ENCODE measurements around the gene PPP1R11. TPM values are rescaled to one million over a fixed set of nuclear protein-coding genes. Genes with fewer than 3 reads are reported as not detected.

Gene PPP1R11
- total and polyA plus RNA-seq, 2 of the 4 experiments (the other 2 are of a cell fraction) = 15.6 to 46.0 TPM

DNA sequence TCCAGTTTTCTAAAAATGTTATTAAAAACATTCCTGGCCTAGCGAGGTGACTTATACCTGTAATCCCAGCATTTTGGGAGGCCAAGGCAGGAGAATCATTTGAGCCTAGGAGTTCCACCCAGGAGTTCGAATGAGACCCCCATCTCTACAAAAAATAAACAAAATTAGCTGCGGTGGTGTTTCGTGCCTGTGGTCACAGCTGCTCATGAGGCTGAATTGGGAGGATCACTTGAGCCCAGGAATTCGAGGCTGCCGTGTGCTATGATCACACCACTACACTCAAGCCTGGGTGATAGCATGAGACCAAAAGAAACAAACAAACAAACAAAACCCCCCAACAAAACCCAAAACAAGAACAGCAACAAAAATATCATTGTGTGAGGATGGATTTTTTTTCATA is 25.8 kb upstream of the PPP1R11 start:
- Histone ChIP-seq H2BK15ac (ENCODE audit: low read depth, low read length) (no peak overlapping the region), H2AFZ (replicated peaks; ENCODE audit: low read length, poor library complexity) (no peak overlapping the region), H3K9me1 (ENCODE audit: insufficient read depth, low read length) (peaks cover 8% of the 10 kb centered on the region), H4K91ac (ENCODE audit: insufficient read depth, low read depth, low read length) (no peak overlapping the region), H3K56ac (ENCODE audit: extremely low read depth, insufficient read depth, low read length) (no peak overlapping the region), H3K4me3 (ENCODE audit: insufficient read depth, low read depth, low read length) (no peak overlapping the region), H2BK5ac (ENCODE audit: low read depth, low read length, poor library complexity, severe bottlenecking) (no peak overlapping the region), H3K79me1 (ENCODE audit: low read depth in 1 of 2, low read length in 2 of 2) (no peaks in the 10 kb centered on the region; a peak in 1 of 4 replicates), H3K18ac (ENCODE audit: low read depth, low read length) (no peak overlapping the region), H2BK20ac (ENCODE audit: low read depth, low read length) (no peak overlapping the region), H3K14ac (replicated peaks; ENCODE audit: low read depth, low read length) (no peak overlapping the region), H3K4me2 (ENCODE audit: low read depth, low read length) (no peak overlapping the region), H2BK120ac (ENCODE audit: low read depth, low read length) (no peak overlapping the region), H2AK5ac (ENCODE audit: low read depth, low read length) (no peak overlapping the region), H3K23ac (ENCODE audit: low read depth, low read length) (no peak overlapping the region), H4K8ac (ENCODE audit: low read depth in 2 of 2, low read length in 2 of 2) (no peak overlapping the region), H3K27ac (ENCODE audit: insufficient read depth, low read length) (no peak overlapping the region), H4K5ac (ENCODE audit: low read depth, low read length) (no peak overlapping the region), H4K20me1 (ENCODE audit: insufficient read depth, low read length) (no peaks in the 10 kb centered on the region; the same call in 1 of the 2 replicates), H3K9ac (ENCODE audit: low read depth, low read length) (no peak overlapping the region), H3K4ac (ENCODE audit: low read depth, low read length) (no peak overlapping the region), H3K9me3 (ENCODE audit: control insufficient read depth, insufficient read depth, low read length) (no peaks in the 10 kb centered on the region), H2AK9ac (replicated peaks; ENCODE audit: low read depth, low read length, poor library complexity) (no peak overlapping the region), H3K36me3 (ENCODE audit: control insufficient read depth, insufficient read depth, low read length) (no peaks in the 10 kb centered on the region), H3K27me3 (ENCODE audit: control insufficient read depth, insufficient read depth, low read length) (no peaks in the 10 kb centered on the region), H3K4me1 (ENCODE audit: control insufficient read depth, insufficient read depth, low read length) (peaks cover 6% of the 10 kb centered on the region)
- TF ChIP-seq MAFK (IDR thresholded peaks at IDR 0.05; ENCODE audit: low read depth, low read length) (no peak), BHLHE40 (IDR thresholded peaks at IDR 0.05; ENCODE audit: low read depth, low read length) (no peak), SMC3 (IDR thresholded peaks at IDR 0.05; ENCODE audit: low read depth, low read length) (no peak), FOS (IDR thresholded peaks at IDR 0.05; ENCODE audit: low read depth, low read length) (no peak), MXI1 (IDR thresholded peaks at IDR 0.05; ENCODE audit: borderline replicate concordance, low read depth, low read length) (no peak), MAZ (IDR thresholded peaks at IDR 0.05; ENCODE audit: borderline replicate concordance, low read depth, low read length) (no peak), CHD1 (IDR thresholded peaks at IDR 0.05; ENCODE audit: low read depth, low read length) (no peak), RAD21 (IDR thresholded peaks at IDR 0.05; ENCODE audit: low read length) (no peak)
- TF ChIP-seq, protein P1, sequence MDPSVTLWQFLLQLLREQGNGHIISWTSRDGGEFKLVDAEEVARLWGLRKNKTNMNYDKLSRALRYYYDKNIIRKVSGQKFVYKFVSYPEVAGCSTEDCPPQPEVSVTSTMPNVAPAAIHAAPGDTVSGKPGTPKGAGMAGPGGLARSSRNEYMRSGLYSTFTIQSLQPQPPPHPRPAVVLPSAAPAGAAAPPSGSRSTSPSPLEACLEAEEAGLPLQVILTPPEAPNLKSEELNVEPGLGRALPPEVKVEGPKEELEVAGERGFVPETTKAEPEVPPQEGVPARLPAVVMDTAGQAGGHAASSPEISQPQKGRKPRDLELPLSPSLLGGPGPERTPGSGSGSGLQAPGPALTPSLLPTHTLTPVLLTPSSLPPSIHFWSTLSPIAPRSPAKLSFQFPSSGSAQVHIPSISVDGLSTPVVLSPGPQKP (IDR thresholded peaks at IDR 0.05; ENCODE audit: borderline replicate concordance, low read depth, low read length) = no peak
- TF ChIP-seq, protein P2, sequence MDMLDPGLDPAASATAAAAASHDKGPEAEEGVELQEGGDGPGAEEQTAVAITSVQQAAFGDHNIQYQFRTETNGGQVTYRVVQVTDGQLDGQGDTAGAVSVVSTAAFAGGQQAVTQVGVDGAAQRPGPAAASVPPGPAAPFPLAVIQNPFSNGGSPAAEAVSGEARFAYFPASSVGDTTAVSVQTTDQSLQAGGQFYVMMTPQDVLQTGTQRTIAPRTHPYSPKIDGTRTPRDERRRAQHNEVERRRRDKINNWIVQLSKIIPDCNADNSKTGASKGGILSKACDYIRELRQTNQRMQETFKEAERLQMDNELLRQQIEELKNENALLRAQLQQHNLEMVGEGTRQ (IDR thresholded peaks at IDR 0.05; ENCODE audit: low read depth, low read length) = no peak
- CTCF ChIA-PET = no interaction called here
- ATAC-seq (ENCODE audit: low read depth) = no peak
- DNase-seq = no peak
- dilution Hi-C loops (cut with HindIII; ENCODE audit: low sequenced_read_pairs, unreplicated experiment) (no loop called here), in situ Hi-C loops (cut with MboI; ENCODE audit: low sequenced_read_pairs) (no loop called here), intact Hi-C loops (cut with micrococcal nuclease) (no loop called here)
- POLR2A ChIA-PET (ENCODE audit: unreplicated experiment) = no interaction called here
- WGBS, 2 experiments (ENCODE audit: extremely low coverage in 2 of 2, insufficient read length in 1 of 2) = no CpG with 5 or more reads among the region's 6 CpGs
- no TSS peak for BruUV-seq (replicated peaks)

Measured in IMR-90 (cell line).